Measurements from ENCODE around the gene FHIT.

- TF ChIP-seq CTCF (IDR thresholded peaks at IDR 0.05; ENCODE audit: low read depth, low read length, missing input control) = no peak
- TF ChIP-seq MAX (IDR thresholded peaks at IDR 0.05) = no peak
- no peak for TF ChIP-seq EGR1 (IDR thresholded peaks at IDR 0.05; ENCODE audit: low read depth in 2 of 2)
- no peak for TF ChIP-seq ZBTB33 (IDR thresholded peaks at IDR 0.05)
- TF ChIP-seq ATF3 (IDR thresholded peaks at IDR 0.05) = no peak
- TF ChIP-seq SP1 (IDR thresholded peaks at IDR 0.05) = no peak
- no peak for TF ChIP-seq TAF1 (conservative IDR thresholded peaks at IDR 0.05)
- TF ChIP-seq HNF4G (IDR thresholded peaks at IDR 0.05) = no peak
- no peak for TF ChIP-seq YY1 (IDR thresholded peaks at IDR 0.05)
Measured at GRCh38 chr3:59800481-59800880, 1450.8 kb downstream of the FHIT start.

Data from liver (tissue), 3 donors.